Gastroesophageal sphincter (tissue), 4 donors: ENCODE data around the gene DNAJC1. TPM values are rescaled to one million over a fixed set of nuclear protein-coding genes. Genes with fewer than 3 reads are reported as not detected.

Experiments used
- ATAC-seq: fragments of 150-250 bp; one replicate; pipeline ENCODE4 v1.9.1; 2016; ENCODE audit warnings: mild to moderate bottlenecking, moderate library complexity
- H3K27ac ChIP-seq, 4 donors: fragments of 200-600 bp; sonication (generic) in 3 of 4; 1 replicate in 3 of 4; 2 replicates in 1 of 4; pipeline ENCODE4 v1.5.1; 2016 to 2019
- H3K27me3 ChIP-seq: fragments of 200-600 bp; sonication (generic); one replicate; pipeline ENCODE4 v1.5.1; 2019
- H3K36me3 ChIP-seq, 2 donors: fragments of 200-600 bp; sonication (generic); one replicate each; pipeline ENCODE4 v1.5.1; 2019; ENCODE audit warnings: control low read depth in 1 of 2
- H3K4me1 ChIP-seq, 3 donors: fragments of 200-600 bp; sonication (generic); 1 replicate in 2 of 3; 2 replicates in 1 of 3; pipeline ENCODE4 v1.5.1; 2016 to 2019; ENCODE audit warnings: control low read depth in 2 of 3
- H3K4me3 ChIP-seq, 2 donors: fragments of 200-600 bp; sonication (generic); one replicate each; pipeline ENCODE4 v1.5.1; 2019; ENCODE audit warnings: mild to moderate bottlenecking in 1 of 2, moderate library complexity in 1 of 2
- H3K9me3 ChIP-seq, 3 donors: fragments of 200-600 bp; sonication (generic); one replicate each; pipeline ENCODE4 v1.5.1; 2017 to 2019; ENCODE audit warnings: control low read depth in 2 of 3
- CTCF ChIP-seq, 4 experiments: fragments of 200-600 bp in 2 of 4; fragments of 450-650 bp in 2 of 4; sonication (generic) in 1 of 4; IDR thresholded peaks; one replicate each; pipeline ENCODE4 v1.5.1; 2017 to 2019; ENCODE audit warnings: antibody characterized with exemption in 4 of 4, mild to moderate bottlenecking in 2 of 4, moderate library complexity in 2 of 4
- EP300 ChIP-seq: sonication (generic); formaldehyde crosslinking; IDR thresholded peaks from one replicate; pipeline ENCODE4 v1.6.1; 2017; ENCODE audit warnings: antibody characterized with exemption, mild to moderate bottlenecking
- POLR2A ChIP-seq, 2 donors: fragments of 450-650 bp; IDR thresholded peaks; one replicate each; pipeline ENCODE4 v1.6.1; 2017; ENCODE audit warnings: antibody characterized with exemption in 2 of 2, mild to moderate bottlenecking in 2 of 2, moderate library complexity in 1 of 2
- POLR2AphosphoS5 ChIP-seq: sonication (generic); formaldehyde crosslinking; IDR thresholded peaks from one replicate; pipeline ENCODE4 v1.6.1; 2017; ENCODE audit warnings: antibody characterized with exemption
- WGBS, 2 donors: methylation state at CpG; one replicate each; pipeline ENCODE4 v1.1.5; 2018; ENCODE audit warnings: low coverage in 1 of 2; 5-methylcytosine and 5-hydroxymethylcytosine counted together
- total RNA-seq, 4 donors: library from RNA; depleted of rRNA; stranded (reverse); fragments of >200 nt; gene quantifications; one replicate each; pipeline ENCODE4 v1.1.0, GENCODE V29; 2016

DNAJC1 gene
- total RNA-seq, 4 donors from 2014 or later, result 40.8 to 87.0 (median 65.4) TPM

DNA sequence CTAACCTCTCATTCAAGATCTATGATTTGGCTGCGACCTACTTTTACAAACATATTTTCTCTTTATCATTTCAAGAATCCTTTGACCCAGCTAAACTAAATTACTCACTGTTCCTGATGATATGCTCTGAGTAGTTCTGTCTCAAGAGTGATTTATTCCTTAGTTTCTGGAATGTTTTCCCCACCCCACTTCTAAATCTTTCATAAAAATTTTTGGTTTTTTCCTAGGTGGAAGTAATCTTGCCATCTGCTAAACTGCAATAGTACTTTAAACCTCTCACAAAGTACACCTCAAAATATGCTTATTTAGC lies 170.8 kb downstream of the DNAJC1 start:
- H3K9me3 ChIP-seq, result peaks cover 0 to 68% (median 0%) of the 10 kb centered on the region in 3 donors
- ATAC-seq, result no peak
- WGBS, 2 donors, result 93 to 100% methylated on average over 1 of the region's 1 CpG

DNA sequence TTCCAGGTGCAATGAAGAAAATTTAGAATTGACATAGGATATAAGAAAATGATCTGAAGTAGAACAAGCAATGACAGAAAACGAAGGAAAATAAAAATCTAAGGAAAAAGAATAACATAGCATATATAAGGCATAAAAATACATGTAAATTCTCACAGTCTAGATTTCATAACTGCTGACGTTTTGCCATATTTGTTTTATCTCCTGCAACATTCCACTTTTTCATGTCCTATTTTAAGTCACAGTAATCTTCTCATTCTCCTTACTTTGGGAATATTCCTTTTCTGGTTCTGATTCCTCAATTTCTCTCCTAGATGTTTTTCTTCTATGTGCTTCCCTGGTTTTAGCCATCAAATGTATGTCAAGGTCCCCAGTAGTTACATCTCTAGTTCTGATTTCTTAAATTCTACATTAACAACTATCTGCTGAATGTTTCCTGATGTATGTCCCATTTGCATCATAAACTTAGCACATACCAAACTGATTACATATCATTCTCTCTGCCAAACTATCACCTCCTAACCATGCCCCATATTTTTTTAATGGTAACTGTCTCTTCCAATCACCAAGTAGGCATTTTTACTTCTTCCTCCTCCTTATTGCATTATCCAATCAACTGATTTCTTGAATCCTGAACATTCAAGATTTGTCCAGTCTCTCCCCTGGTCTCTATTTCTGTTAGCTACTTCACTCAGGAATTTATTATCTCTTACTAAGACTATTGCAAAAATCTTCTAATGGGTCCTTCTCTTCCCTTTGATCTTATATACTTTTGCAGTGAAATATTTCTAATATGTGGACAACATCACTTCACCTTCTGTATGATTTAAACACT lies 171.3 kb downstream of the DNAJC1 start:
- ATAC-seq, result no peak
- WGBS, 2 donors, result 71 to 72% methylated on average over 2 of the region's 2 CpGs
- Histone ChIP-seq H3K36me3 (peaks cover 0 to 37% of the 10 kb centered on the region in 2 donors), H3K27ac (no peak overlapping the region), H3K9me3 (peaks cover 0 to 71% (median 0%) of the 10 kb centered on the region in 3 donors), H3K4me3 (no peak overlapping the region), H3K27me3 (no peaks in the 10 kb centered on the region), H3K4me1 (no peaks in the 10 kb centered on the region)
- no peak for TF ChIP-seq EP300
- no peak for TF ChIP-seq CTCF (IDR thresholded peaks at IDR 0.05)
- no peak for TF ChIP-seq POLR2AphosphoS5
- TF ChIP-seq POLR2A (IDR thresholded peaks at IDR 0.05), result no peak

More for the DNA sequence above, 170.8 kb downstream of the DNAJC1 start:
- no peak overlapping the region for H3K4me3 ChIP-seq
- peaks cover 0 to 33% of the 10 kb centered on the region in 2 donors for H3K36me3 ChIP-seq
- H3K27ac ChIP-seq, result no peak overlapping the region
- H3K4me1 ChIP-seq, result no peaks in the 10 kb centered on the region
- TF ChIP-seq POLR2AphosphoS5, result no peak
- no peaks in the 10 kb centered on the region for H3K27me3 ChIP-seq

DNA sequence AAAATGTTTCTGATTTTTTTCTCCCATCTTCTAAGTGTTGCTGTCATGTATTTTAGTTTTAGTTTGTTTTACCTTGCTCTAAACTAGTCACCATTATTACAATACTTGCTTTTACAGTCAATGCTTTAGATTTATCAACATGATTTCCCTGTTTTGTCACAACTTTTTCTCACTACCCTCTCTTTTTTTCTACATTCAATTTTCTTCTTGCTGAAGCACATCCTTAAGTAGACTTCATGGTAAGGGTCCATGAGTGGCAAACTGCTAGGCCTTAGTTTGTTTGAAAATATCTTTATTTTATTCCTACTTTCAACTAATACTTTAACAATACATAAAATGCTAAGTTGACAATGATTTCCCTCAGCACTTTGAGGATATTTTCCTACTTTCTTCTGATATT lies 173.5 kb downstream of the DNAJC1 start:
- TF ChIP-seq CTCF (IDR thresholded peaks at IDR 0.05) (no peak), POLR2AphosphoS5 (no peak), EP300 (no peak)
- H3K4me3 ChIP-seq, result no peak overlapping the region
- no peak for ATAC-seq
- H3K4me1 ChIP-seq, result no peaks in the 10 kb centered on the region
- peaks cover 0 to 74% (median 0%) of the 10 kb centered on the region in 3 donors for H3K9me3 ChIP-seq
- no peaks in the 10 kb centered on the region for H3K27me3 ChIP-seq
- H3K36me3 ChIP-seq, result peaks cover 0 to 28% of the 10 kb centered on the region in 2 donors
- H3K27ac ChIP-seq, result no peak overlapping the region

GRCh38 chr10:21827308-21827707 lies 176.2 kb downstream of the DNAJC1 start:
- H3K36me3 ChIP-seq, result peaks cover 0 to 6% of the 10 kb centered on the region in 2 donors
- H3K4me3 ChIP-seq, result no peak overlapping the region
- H3K4me1 ChIP-seq, result no peaks in the 10 kb centered on the region
- peaks cover 0 to 60% (median 0%) of the 10 kb centered on the region in 3 donors for H3K9me3 ChIP-seq
- TF ChIP-seq POLR2A (IDR thresholded peaks at IDR 0.05) (no peak), CTCF (IDR thresholded peaks at IDR 0.05) (no peak), POLR2AphosphoS5 (no peak), EP300 (no peak)
- 87 to 100% methylated on average over 3 of the region's 3 CpGs for whole genome bisulfite sequencing, 2 donors
- H3K27ac ChIP-seq, result no peak overlapping the region
- no peak for ATAC-seq
- H3K27me3 ChIP-seq, result no peaks in the 10 kb centered on the region

- WGBS, 2 donors, result 97 to 100% methylated on average over 2 of the region's 2 CpGs
- Histone ChIP-seq H3K27me3 (no peaks in the 10 kb centered on the region), H3K4me3 (no peak overlapping the region), H3K4me1 (no peaks in the 10 kb centered on the region), H3K36me3 (peaks cover 0 to 6% of the 10 kb centered on the region in 2 donors), H3K27ac (no peak overlapping the region), H3K9me3 (peaks cover 0 to 60% (median 0%) of the 10 kb centered on the region in 3 donors)
- ATAC-seq, result no peak
- no peak for TF ChIP-seq EP300
- no peak for TF ChIP-seq POLR2A (IDR thresholded peaks at IDR 0.05)
- no peak for TF ChIP-seq POLR2AphosphoS5
- no peak for TF ChIP-seq CTCF (IDR thresholded peaks at IDR 0.05)
Measured at GRCh38 chr10:21826725-21827124, 176.8 kb downstream of the DNAJC1 start.
